ENCODE measurements around the gene INAVA.
"Not testable (repeated sequence)": the region's sequence is repeated elsewhere in the genome, so short reads cannot be mapped to it uniquely, and the experiment has no call there.

The INAVA gene

DNA sequence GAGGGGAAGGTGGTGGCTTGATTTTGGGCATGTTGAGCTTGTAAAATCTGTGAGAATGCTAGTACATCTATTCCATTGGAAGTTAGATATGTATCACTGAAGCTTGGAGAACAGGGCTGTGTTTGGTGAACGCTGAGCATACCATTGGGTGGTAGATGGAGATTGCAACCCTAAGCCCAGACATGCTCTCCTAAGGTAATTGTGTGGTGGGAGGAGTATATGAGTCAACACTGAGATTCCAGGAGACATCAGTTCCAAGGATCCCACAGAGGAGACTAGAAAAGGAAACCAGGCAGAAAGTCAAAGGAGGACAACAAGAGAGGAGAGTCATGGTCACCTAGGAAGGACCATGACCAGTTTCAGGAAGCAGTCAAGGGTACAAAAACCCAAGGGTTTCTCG is 68.4 kb downstream of the INAVA start:
- peak; percentile 3 for DNase-seq (ENCODE audit: low spot score)

DNA sequence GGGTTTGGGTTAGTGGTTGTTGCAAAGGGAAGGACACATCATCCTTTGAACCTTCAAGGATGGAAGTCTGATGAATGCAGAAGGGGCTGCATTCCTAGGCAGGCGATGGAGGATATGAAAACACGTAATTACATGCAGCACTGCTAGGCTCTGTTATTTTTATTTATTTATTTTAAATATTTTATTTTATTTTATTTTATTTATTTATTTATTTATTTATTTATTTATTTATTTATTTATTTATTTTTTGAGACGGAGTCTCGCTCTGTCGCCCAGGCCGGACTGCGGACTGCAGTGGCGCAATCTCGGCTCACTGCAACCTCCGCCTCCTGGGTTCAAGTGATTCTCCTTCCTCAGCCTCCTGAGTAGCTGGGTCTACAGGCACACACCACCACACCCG is 69.2 kb downstream of the INAVA start:
- not testable (repeated sequence) for DNase-seq (ENCODE audit: low spot score)
